Heart left ventricle (tissue), 13 donors: Measurements from ENCODE around the gene SERP2.

Source experiments
- POLR2A ChIP-seq, 2 donors: fragments of 450-650 bp; IDR thresholded peaks; one replicate each; pipeline ENCODE4 v1.6.1; 2017; ENCODE audit warnings: antibody characterized with exemption in 2 of 2, mild to moderate bottlenecking in 2 of 2, moderate library complexity in 2 of 2
- TF ChIP-seq, protein P1 (sequence below), 12 donors: fragments of 200-600 bp; sonication (generic) in 4 of 12; IDR thresholded peaks; one replicate each; pipeline versions ENCODE4 v1.5.0 to v1.8.0; 2018 to 2022; ENCODE audit warnings: antibody characterized with exemption in 12 of 12, mild to moderate bottlenecking in 5 of 12
- donor health status: ischemic (EF 13 %, LVEDD 7.1; RV severe dilation, severe dysfunction).
- donor health status: DM: no; HTN: yes; CAD: no.
- donor health status: DM: no; HTN: no; CAD: no.
- donor health status: ischemic (EF 25% LVEDD 6.9; RV normal size, moderate dysfunction).
- donor health status: ischemic (EF 25% LVEDD 5.7; RV mildly dilated, moderate dysfunction).
- donor health status: ischemic (EF 35%, LVEDD 5.7; RV mildly dilated, moderate dysfunction).
- donor health status: nonischemic (EF 11% LVEDD 7.7; RV severe dilation, severe dysfunction).
- donor health status: DM: yes; HTN: yes; CAD: no.
- donor health status: PGD.
- donor health status: ischemic (EF 29% LVEDD 5.4; RV normal size, mild dysfunction).
- donor health status: nonischemic (EF 23%, LVEDD 6.1; RV moderate dilation, normal function).

DNA sequence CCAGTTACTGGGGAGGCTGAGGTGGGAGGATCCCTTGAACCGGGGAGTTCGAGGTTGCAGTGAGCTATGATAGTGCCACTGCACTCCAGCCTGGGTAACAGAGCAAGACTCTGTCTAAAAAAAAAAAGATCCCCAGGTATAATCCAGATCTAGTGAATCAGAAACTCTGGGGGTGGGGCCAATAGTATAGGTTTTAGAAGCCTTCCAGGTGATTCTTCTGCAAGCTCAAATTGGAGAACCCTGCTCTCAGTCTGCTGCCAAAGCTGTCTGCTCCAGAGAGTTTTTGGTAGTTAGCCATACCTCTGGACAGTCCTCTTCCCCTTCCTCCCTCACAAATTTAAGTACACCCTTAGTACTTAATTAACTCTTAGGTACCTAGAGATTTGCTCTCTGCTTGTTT lies 28.0 kb downstream of the SERP2 start:
- TF ChIP-seq, protein P1, sequence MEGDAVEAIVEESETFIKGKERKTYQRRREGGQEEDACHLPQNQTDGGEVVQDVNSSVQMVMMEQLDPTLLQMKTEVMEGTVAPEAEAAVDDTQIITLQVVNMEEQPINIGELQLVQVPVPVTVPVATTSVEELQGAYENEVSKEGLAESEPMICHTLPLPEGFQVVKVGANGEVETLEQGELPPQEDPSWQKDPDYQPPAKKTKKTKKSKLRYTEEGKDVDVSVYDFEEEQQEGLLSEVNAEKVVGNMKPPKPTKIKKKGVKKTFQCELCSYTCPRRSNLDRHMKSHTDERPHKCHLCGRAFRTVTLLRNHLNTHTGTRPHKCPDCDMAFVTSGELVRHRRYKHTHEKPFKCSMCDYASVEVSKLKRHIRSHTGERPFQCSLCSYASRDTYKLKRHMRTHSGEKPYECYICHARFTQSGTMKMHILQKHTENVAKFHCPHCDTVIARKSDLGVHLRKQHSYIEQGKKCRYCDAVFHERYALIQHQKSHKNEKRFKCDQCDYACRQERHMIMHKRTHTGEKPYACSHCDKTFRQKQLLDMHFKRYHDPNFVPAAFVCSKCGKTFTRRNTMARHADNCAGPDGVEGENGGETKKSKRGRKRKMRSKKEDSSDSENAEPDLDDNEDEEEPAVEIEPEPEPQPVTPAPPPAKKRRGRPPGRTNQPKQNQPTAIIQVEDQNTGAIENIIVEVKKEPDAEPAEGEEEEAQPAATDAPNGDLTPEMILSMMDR (IDR thresholded peaks at IDR 0.05): no peak
- TF ChIP-seq POLR2A (IDR thresholded peaks at IDR 0.05): no peak
